Left renal pelvis (tissue), 4 donors: ENCODE measurements around the gene COL5A1. TPM values are rescaled to one million over a fixed set of nuclear protein-coding genes. Genes with fewer than 3 reads are reported as not detected.
A peak's percentile ranks its signal among the peaks of the same experiment; 100 is the strongest.

Experiments
- DNase-seq, 4 donors: peaks; one replicate each; pipeline ENCODE4 v3.0.0-alpha.2; 2013; ENCODE audit warnings: low read depth in 4 of 4, low spot score in 3 of 4
- polyA plus RNA-seq, 4 donors: library from polyadenylated mRNA; unstranded; fragments of 120-200 nt; gene quantifications; one replicate each; pipeline ENCODE4 v1.2.1, GENCODE V29; 2013; ENCODE audit not compliant: insufficient read length in 4 of 4

Gene COL5A1
- polyA plus RNA-seq, 4 donors, result 90.9 to 424 (median 114) TPM

DNA sequence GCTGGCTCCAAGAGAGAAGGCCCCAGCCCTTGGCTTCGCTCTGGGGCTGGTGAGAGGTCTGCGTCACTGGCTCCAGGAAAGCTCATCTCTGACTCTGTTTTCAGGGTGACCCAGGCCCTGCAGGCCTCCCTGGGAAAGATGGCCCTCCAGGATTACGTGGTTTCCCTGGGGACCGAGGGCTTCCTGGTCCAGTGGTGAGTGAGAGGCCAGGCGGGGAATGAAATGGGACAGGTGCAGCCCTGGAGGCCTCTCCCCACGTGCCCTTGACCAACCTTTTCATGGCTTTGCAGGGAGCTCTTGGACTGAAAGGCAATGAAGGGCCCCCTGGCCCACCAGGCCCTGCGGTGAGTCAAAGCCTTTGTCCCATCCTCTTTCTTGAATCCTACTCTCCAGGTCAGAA lies 163.3 kb downstream of the COL5A1 start:
- no peak for DNase-seq

DNA sequence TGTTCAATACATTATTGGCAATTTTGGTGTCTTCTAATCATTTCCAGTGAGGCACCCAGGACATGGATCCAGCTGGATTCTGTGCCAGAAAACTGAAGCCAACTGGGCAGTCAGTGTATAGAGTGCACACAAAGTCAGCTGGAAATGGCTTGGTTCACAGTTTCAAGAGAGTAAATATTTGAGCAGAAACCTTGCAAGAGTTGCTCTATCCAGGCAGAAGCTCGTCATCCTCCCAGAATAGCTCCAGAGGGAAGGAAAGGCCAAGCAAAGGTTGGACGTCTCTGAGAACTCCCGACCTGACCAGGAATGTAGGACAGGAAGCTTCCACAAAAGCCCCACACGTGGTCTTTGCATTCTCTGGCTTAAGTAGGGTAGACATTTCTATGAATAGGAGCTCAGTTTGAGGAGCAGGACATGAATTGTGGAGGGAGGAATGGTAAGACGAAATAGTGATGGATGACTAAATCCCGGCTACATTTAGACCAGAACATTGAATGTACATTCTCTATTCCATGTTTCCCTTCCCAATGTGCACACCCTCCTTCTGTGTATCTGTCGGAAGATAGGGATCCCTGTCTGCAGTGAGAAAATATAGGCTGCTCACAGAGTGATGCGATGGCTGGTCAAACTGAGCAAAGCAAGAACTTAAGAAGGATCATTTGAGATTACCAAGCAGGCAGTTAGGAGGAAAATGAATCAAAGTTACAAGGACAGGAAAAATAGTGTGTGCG lies 166.3 kb downstream of the COL5A1 start:
- DNase-seq, result no peak

DNA sequence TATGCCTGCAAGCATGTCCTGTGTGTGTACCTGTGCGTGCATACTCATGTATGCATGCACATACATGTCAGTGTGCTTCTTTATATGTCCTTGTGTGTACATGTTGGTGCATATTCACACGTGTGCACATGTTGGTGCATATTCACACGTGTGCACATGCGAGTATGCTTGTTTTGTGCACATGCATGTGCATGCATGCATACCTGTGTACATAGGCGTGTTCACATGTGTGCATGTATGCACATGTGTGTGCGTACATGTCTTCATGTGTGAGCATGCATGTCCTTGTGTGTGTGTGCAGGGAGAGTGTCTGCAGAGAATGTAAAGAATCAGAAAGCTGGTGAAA lies 166.8 kb downstream of the COL5A1 start:
- no peak for DNase-seq

DNA sequence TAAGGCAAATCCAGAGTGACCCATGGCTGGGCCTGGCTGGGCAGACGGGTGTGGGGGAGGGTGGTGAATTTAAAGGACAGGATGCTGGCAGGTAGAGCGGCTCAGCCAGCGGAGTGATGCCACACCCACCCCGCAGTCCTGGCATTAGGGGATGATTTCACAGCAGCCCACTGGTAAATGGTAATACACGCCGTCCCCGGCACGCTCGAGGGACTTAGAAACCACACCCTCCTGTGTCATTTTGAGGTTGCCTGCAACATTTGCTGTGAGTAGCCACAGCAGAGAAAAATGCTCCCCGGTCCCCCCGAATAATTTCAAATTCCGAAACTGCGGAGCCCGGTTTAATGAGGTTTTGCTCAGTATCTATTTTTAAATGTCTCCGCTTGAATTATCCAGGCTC lies 167.7 kb downstream of the COL5A1 start:
- no peak for DNase-seq

DNA sequence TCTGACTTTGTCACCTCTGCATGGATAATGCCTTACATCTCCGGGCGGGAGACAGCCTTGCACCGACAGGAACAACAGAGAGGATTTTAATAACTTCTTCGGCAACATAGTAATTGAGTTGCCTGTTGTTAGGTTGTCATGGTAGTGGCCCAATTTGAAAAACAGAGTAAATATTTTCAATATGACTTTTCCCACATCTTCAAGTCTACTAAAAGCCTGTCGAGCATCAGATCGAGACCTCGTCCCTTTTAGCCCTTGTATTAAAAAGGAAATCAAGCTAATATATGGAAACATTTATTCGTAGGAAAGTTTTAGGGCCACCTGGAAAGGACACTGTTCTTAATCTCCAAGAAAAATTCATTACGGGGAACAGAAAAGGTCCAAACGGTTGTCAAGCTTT lies 168.2 kb downstream of the COL5A1 start:
- no peak for DNase-seq

DNA sequence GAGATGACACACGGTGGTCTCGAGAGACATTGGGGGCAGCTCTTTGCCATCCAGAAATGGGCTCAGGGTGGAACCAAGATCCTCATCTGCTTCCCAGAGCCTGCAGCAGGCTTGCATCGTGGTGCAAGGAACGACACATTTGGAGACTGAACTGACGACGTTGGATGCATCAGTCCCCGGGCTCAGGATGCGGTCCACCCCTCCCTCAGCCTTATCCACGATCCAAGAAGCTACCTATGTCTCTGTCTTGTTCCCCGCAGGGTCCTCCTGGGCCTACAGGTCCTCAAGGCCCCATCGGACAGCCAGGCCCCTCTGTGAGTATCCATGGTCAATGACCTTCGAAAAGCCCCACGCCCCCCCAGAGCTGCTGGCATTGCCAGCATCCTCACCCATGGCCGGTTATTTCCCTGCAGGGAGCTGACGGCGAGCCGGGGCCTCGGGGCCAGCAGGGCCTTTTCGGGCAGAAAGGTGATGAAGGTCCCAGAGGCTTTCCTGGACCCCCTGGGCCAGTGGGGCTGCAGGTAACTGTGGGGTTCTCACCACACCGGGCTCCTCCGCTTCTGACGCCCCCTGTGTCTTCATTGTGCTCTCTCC lies 169.6 kb downstream of the COL5A1 start:
- no peak for DNase-seq

DNA sequence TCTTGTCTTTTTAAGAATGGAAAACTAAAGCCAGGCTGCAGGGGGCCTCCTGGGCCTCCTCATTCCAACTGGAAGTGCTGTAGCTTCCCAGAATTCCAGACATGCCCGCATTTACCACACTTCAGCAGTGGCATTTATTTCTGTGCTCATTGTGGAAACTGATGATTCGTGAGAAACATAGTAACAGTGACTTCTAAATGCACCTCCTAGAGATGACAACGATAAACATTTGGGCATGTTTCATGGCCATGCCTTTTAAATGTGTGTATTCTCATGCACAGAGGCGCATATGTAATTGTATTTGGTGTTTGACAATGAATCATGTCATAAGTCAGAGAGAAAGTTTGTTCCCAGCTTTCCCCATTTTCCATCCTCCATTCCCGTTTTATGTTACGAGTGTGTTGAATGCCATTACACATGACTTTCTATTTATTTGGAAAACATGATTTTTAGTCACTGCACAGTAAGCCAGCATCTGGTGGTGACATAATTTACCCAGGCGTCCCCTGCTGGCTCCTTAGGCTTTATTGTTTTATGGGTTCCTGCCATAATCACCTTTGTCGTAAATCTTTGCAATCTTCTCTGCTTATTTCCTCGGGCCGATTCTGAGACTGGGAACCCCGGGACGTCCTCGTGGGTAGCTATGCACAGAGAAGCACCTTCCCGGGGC lies 170.2 kb downstream of the COL5A1 start:
- DNase-seq, result no peak

DNA sequence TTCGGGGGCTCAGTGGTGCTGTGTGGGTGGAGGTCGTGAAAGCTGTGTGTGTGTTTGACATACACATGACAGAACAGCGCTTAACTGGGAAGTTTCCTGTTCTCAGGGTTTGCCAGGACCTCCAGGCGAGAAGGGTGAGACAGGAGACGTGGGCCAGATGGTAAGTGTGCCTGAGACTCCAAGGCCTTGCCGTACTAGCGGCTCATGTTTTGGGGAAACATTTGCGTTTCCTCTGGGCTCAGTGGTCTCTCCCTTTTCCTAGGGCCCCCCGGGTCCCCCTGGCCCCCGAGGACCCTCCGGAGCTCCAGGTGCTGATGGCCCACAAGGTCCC lies 170.7 kb downstream of the COL5A1 start:
- DNase-seq, result peak in 1 of 4 donors; percentile 15

DNA sequence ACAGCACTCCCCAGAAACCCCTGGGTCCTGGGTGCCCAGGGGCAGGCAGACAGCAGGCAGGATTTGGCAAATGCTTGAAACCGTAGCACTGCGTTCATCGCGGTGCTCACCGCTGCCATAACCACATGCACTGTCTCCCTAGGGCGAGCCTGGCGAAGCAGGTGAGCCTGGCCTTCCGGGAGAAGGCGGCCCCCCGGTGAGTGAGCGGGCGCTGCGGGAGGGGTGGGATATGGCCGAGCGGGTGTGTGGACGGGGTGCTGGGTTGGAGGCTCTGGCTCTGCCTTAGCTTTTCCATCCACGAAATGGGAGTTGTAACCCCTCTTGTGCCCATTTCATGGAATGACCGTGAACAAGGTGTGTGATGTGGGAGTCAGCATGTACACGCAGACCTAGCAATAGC lies 172.2 kb downstream of the COL5A1 start:
- DNase-seq, result no peak

DNA sequence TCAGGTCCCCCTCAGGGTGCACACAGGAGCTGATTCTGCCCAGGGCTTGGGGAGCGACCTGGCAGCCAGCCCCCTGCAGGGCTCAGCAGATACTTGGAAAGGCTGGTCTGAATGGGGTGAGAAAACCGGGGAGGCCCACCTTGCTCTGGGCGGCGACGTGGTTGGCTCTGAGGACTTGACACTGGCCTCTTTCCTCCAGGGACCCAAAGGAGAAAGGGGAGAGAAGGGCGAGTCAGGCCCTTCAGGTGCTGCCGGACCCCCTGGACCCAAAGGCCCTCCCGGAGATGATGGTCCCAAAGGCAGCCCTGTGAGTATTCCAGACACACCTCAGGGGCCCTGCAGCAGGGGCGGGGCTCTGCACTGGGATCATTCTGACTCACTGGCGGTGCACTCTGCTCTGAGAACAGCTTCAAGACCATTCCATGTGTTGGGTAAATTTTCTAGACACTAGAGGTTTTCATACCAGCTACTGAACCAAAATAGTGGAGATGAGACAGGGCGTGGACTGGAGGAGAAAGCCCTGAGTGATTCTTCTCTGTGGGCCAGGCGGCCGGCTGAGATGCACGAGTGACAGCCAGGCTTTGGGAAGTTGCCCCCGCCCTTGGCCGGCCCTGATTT lies 173.1 kb downstream of the COL5A1 start:
- DNase-seq, result no peak

DNA sequence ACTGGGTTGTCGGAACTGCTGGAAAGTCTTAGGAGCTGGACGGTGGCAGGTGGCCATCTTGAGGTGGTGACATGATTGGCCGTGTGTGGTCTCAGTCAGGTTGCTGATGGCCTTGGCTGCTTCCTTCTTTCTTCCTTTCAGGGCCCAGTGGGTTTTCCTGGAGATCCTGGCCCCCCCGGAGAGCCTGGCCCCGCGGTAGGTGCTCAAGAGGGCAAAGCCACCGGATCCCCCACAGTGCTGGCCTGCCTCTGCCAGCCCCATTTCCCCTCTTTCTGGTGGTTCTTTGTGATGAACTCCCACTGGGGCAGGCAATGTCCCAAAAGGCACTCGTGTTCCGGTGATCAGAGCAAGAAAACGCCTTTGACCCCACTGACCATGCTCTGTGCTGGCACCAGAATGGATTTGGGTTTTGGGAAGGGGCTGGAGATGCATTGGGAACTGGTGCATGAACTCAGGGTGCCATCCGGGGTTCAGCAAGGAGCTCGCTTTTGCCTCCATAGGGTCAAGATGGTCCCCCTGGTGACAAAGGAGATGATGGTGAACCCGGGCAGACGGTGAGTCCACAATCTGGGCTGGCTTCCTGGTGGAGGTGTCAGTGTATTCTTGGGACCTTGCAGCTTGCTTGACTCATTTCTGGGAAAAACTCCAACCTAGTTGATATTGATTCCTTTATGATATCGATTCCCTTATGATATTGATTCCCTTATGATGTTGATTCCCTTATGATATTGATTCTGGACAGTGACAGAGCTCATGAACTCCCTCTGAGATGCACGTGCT lies 174.0 kb downstream of the COL5A1 start:
- no peak for DNase-seq

DNA sequence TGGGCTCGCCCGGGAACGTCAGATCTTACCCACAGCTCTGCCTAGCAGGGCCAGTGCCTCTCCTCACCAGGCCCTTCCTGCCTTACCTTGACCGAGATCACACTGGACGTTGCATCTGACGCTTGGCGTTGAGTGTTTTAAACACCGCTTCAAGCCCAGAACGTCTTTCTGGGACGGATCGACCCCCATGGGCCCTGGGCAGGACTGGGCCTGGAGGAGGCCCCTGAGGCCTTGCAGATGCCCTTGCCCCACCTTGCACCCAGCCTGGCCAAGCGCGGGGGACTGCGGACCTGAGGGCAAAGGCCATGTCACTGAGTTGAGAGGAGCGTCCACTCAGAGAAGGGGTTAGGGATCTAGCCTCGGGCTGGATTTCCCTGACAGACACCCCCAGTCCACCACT lies 174.7 kb downstream of the COL5A1 start:
- DNase-seq, result no peak

DNA sequence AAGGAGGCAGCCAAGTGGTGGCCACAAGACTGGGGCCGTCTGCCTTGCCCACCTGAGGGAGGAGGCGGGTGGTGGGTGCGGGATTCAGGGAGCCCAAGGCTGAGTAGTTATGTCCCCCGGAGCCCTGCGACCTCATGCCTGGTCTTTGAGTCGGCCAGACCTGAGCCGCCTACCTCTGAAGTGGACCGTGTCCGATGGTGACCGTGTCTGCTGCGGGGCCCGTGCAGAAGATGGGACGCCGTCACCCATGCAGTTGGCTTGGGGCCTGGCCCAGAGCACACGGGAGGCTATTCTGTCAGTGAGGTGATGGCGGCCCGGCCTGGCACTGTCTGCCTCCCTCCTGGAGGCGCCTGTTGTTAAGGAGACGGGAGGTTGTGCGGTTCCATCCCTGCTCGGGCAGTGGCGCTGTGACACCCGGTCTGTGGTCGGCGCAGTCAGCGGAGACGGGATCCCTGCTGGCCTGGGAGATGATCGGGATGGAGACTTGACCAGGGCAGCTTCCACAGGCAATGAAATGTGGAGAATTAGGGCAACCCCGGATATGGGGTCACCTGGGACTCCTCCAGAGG lies 176.5 kb downstream of the COL5A1 start:
- no peak for DNase-seq

DNA sequence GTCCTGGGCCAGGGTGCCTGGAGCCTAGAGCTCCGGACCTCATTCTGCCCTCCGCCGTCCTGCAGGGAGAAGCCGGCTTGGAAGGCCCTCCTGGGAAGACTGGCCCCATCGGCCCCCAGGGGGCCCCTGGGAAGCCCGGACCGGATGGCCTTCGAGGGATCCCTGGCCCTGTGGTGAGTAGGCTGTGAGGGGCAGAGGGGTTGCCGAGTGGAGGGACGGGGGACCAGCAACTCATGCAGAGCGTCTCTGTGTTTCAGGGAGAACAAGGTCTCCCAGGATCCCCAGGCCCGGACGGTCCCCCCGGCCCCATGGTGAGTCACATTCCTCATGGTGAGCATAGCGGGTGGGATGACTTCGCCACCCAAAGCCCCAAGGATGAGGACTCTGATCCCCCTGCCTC lies 177.0 kb downstream of the COL5A1 start:
- no peak for DNase-seq

DNA sequence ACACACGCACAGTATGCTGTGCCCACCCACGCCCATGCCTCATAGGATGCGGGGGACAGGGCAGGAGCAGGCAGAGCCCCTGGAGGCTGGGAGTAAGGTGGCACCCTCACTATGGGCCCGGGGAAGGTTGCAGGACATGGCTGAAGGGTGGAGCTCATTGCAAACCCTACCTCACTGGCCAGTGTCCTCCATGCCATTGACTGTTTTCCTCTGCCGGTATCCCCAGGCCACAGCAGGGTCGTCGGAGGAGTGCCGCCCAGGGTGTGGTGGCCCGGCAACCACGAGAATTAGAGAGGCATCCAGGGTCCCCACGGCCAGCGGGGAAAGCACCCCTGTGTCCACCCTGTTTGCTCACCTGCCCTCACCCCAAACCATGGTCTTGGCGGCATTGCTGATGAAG lies 179.3 kb downstream of the COL5A1 start:
- no peak for DNase-seq

DNA sequence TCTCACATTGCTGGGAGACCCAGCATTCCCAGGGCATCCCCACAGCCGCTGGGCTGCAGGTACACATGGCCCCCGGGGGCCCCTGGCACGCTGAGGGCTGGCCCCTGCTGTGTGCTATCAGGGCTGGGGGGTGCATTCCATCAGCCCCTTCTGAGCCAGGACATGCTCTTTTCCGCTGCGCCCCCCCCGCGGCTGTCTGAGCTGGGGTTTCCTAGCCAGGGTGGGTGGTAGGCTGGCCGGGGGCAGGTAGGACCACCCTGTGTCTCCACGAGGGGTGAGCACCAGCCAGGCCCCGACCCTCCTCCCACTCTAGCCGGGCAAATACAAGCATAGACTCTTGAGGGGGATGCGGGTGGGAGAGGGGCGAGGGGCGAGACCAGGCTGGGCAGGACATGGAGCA lies 180.9 kb downstream of the COL5A1 start:
- DNase-seq, result no peak

DNA sequence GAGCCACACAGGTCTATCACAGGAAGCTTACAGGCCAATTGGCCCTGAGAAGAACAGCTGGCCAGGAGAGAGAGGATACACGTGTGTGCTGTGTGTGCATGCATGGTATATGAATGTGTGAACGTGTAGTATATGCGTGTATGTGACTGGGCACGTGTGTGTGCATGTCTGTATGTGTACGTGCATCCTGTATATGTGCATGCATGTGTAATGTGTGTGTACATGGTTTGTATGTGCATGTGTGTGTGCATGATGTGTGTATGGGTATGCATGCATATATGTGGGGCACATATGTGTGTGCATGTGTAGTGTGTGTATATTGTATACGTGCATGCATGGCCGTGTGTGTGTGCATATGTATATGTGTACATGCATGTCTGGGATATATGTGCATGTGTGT lies 182.0 kb downstream of the COL5A1 start:
- DNase-seq, result no peak

DNA sequence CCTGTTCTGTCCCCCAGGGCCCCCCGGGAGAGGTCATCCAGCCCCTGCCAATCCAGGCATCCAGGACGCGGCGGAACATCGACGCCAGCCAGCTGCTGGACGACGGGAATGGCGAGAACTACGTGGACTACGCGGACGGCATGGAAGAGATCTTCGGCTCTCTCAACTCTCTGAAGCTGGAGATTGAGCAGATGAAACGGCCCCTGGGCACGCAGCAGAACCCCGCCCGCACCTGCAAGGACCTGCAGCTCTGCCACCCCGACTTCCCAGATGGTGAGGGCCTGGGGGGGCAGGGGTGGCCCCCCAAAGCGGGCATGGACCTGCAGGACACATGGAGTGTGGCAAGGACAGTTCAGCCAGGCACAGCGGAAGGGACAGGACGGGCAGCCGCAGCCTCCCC lies 183.0 kb downstream of the COL5A1 start:
- no peak for DNase-seq

DNA sequence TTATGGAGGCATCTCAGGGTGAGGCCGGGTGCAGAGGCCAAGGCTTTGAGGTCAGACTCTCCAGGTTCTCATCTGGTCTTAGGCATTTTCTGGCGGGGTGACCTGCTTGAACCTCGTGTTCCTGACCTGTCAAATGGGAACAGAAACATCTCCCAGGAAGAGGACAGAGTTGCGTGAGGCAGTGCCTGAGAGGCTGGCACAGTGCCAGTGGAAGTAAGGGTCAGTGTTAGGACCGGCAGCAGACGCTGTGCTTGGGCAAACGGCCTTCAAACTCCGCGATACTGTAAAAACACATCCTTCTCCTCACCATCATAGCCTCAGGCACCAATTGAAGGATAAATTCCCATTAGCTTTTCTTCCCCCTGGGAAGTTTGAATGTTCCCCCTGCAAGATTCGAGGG lies 183.4 kb downstream of the COL5A1 start:
- no peak for DNase-seq

DNA sequence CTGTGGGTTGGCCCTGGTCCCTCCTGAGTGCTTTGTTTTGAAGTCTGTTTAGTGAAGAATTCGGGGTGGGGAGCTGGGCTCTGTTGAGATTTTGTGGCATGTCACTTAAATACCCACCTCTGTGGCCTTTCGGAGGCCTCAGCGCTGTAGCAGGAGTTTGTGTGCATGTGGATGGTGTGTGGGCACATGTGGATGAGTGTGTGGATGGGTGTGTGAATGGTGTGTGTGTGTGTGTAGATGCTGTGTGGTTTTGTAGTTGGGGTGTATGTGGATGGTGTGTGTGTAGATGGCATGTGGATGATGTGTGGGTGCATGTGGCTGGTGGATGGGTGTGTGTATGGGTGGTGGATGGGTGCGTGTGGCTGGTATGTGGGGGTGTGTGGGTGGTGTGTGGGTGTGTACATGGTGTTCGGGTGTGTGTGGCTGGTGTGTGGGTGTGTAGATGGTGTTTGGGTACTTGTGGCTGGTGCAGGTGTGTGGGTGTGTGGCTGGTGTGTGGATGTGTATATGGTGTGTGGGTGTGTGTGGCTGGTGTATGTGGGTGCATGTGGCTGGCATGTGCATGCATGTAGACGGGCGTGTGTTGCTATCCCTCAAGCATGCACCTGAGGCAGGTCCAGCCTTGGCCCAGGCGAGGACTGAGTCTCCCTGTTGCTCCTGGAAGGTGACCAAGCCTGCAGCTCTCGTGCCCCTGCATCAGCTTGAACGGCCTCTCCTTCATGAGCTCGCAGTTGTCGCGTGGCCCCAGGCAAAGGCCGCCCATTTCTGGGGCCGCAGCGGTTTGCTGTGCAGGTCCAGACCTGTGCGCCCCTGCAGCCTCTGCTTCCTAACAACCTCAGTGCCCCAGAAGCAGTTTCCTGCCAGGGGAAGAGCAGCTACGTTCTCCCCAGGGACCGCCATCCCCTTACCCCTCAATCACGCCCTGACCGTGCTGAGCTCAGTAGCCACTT lies 185.0 kb downstream of the COL5A1 start:
- no peak for DNase-seq
